NCI-H2196 (cell line): ENCODE data around the gene DYRK1B.
A peak's percentile ranks its signal among the peaks of the same experiment; 100 is the strongest.

Experiments used
- DNase-seq: peaks from one replicate; lab custom pipeline; 2025; ENCODE audit not compliant: unreplicated experiment; lab: John Stamatoyannopoulos, UW

DYRK1B gene

DNA sequence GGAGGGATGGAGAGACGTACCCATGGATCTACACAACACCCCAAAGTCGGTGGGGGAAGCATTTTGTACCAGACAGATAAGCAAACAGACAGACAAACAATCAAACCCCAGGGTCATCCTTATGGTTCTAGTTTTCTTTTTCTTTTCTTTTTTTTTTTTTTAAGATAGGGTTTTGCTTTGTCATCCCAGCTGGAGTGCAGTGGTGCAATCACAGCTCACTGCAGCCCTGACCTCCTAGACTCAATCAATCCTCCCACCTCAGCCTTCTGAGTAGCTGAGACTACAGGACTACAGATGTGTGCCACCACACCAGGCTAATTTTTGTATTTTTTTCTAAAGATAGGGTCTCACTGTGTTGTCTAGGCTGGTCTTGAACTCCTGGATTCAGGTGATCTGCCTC lies 30.2 kb upstream of the DYRK1B start:
- no peak for DNase-seq

DNA sequence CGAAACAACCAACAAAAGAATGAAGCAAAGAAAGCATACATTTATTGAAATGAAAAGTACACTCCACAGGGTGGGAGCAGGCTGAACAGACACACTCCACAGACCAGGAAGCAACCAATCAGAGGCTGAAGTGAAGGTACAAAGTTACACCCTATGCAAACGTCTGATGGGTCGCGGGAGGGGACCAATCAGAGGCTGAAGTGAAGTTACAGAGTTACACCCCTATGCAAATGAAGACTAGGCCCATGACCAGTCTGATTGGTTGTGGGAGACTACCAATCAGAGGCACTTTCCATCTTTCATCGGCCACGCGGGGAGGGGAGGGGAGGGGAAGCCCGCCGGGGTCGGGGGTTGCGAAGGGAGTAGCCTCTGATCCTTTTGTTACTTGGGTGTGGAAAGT lies 24.6 kb upstream of the DYRK1B start:
- DNase-seq = no peak

DNA sequence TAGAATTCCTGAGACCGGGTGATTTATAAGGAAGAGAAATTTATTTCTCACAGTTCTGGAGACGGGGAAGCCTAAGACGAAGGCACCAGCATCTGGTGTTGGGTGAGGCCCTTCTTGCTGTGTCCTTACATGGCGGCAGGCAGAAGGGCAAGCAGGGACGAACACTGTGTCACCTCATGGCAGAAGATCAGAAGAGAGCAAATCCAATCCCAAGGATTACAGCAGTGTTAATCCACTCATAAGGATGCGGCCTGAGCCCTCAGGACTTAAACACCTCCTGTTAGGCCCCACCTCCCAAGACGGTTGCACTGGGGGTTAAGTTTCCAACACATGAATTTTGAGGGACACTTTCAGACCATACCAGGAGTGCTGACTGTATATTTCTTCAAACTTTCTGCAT lies 18.9 kb upstream of the DYRK1B start:
- DNase-seq = no peak

DNA sequence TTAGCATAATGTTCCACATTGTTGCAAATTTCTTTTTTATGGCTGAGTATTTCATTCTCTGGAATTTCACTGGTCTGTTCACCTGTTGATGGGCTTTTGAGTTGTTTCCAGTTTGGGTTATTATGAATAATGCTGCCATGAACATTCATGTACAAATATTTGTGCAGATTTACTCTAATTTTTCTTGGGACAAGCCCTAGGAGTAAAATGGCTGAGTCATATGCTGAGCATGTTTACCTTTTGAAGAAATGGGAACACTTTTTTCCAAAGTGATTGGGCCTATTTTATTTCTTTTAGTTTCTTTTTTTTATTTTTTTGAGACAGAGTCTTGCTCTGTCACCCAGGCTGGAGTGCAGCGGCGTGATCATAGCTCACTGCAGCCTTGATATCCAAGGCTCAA lies 16.9 kb upstream of the DYRK1B start:
- no peak for DNase-seq

DNA sequence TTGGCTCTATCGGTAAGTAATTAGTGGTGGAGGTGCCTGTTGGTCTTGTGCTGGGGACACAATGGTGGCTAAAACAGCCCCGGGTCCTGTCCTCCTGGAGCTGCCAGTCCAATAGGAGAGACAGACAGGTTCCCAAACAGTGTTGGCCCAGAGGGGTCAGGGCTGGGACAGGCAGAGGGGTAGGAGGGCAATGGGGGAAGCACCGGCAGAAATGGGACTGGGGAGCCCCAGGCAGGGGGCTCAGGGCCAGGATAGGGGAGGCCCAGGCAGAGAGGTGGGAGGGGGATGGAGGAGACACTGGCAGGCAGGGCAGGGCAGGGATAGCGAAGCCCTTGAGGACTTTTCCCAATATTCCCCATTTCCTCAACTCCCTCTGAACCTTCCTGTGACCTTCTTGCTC lies 14.4 kb upstream of the DYRK1B start:
- DNase-seq = no peak

DNA sequence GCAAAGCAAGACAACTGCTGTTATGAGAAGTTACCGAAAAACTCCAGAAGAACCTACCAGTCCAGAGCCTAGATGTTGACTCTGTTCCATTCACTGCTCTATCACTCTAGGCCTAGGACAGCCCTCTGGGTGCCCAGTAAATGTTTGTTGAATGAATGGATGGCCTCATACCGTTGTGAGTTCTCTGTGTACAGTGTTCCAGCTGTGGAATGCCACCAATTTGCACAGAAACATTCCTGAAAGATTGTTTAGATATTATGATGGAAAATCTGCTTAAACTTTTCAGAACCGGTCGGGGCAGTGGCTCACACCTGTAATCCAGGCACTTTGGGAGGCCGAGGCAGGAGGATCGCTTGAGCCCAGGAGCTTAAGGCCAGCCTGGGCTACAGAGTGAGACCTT lies 13.6 kb upstream of the DYRK1B start:
- DNase-seq = no peak

DNA sequence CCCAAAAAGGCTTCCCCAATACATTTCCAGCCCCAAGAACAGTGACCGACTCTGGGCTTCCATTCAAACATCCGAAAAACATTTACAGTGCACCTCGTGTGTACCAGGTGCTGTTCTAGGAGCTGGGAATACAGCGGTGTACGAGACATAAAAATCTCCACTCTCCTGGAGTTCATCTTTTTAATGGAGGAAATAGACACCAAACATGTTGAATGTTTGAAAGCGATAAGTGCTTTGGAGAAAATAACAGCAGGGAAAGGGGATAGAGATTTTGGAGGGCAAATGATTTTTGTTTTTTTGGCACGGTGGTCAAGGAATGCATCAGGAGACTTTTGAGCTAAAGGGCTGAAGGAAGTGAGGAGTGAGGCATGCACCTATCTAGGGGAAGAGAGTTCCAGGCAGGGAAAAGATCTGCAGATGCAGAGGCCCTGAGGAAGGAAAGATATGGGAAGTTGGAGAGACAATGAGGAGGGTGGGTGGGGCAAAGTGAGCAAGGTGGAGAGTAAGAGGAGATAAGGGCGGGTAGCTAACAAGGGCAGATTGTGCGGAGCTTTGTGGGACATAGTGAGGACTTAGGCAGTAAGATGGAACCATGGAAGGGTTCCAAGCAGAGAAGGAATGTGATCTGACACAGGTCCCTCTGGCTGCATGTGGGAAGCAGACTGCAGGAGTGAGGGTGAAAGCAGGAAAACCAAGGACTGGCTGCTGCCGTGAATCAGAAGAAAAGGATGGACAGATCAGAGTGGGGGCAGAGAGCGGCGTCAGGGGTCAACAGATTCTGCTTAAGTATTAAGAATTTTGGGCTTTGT lies 12.9 kb upstream of the DYRK1B start:
- DNase-seq = no peak

DNA sequence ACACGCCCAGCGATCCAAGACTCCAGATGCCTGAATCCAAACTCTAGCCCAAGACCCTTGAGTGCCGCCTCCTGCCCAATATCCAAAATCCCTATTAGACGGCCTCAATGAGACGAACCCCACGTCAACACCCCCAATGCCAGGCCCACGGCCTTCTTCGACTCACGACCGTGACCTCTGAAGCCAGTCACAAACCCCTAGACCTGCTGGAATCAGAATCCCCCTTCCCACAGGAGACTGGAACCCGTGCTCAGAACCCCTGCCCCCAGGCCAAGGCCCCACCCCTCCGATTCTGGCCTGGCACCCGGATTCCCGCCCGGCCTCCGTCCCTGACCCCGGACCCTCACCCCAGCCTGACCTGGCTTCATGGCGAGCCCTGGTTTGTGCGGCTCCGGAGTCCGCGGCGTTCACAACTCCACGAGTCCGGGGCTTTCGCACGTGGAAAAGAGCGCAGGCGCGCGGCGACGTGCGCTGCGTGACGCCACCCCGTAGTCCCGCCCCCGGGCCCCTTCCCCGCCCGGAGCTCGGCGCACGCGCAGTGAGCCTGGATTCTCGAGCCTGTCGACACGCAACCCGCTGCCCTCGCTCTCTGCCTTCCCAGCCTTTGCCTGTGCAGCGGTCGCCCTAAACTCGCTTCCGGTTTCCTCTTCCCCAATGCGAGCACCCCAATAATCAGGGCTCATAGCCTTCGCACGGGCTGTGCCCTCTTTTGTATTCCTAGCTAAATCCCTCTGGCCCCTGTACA lies 12.1 kb upstream of the DYRK1B start, which contains the start of gene FBL:
FBL (minus strand) TSS at position 447 of the 745 bp plus-strand sequence; CDS start at position 368, 79 bp downstream.
- peak; percentile 96 for DNase-seq

DNA sequence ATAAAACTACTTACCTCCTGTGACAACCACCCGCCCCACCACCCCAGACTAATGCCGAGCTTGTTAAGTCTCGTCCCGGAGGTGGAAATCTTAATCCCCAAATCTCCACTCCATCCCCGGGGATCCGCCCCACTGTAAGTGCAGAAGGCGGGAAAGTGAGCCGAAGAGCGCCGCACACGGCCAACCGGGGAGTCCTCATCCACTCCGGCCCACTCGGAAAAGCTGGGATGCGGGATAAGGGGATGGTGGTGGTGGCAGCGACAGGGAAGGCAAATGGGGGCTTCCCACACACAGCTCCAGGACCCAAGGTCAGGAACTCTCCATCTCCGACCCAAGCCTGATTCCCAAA lies 11.6 kb upstream of the DYRK1B start:
- DNase-seq = no peak

DNA sequence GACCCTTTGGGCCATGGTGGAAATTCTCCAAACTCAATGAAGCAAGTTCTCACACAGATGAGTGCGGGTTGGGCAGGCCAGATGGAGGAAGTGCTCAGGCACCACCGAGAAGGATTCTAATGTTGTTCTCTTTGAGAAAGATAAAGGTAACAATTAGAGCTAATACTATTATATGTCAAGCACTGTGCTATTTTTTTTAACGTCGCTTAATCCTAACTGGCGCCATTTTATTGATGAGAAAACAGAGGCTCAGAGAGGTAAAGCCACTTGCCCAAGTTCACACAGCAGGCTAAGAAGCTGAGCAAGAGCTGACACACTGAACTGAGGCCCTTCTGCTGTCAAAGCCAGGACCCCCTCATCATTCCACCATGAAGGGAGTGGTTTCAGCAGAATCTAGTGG lies 11.2 kb upstream of the DYRK1B start:
- no peak for DNase-seq

DNA sequence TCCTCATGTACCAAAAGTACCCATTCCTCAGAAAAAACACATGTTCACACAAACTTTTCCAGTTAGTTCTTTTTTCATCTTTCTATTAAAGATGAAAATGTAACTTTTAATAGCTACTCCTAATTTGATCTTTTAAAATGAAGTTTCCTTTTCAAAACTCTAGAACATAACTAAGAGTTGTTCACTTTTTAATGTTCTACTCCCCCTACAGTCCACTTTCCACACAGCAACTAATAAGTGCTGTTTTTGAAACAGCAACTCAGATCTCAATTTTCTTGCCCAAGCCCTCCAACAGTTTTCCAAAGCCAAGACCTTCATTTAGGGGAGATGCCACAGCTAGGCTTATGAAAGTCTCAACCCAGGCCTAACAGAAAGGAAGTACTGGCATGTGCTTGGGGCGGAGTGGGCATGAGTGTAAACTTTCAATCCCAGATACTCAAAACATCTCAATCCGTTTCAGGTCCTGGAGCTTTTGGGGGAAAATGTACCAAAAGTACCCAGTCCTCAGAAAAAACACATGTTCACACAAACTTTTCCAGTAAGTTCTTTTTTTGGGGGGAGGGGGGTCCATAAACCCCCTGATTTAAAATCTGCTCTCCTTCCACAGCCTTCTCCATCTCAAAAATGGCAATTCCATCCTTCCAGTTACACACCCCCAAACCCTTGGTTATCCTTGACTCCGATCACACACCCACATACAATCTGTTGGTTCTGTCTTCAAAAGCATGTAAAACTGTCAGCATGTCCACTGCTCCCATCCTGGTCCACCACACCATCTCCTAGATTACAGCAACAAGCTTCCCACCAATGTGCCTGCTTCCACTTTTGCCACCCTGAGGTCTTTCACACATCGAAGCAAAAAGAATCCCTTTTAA lies 10.2 kb upstream of the DYRK1B start:
- DNase-seq = peak; percentile 61

DNA sequence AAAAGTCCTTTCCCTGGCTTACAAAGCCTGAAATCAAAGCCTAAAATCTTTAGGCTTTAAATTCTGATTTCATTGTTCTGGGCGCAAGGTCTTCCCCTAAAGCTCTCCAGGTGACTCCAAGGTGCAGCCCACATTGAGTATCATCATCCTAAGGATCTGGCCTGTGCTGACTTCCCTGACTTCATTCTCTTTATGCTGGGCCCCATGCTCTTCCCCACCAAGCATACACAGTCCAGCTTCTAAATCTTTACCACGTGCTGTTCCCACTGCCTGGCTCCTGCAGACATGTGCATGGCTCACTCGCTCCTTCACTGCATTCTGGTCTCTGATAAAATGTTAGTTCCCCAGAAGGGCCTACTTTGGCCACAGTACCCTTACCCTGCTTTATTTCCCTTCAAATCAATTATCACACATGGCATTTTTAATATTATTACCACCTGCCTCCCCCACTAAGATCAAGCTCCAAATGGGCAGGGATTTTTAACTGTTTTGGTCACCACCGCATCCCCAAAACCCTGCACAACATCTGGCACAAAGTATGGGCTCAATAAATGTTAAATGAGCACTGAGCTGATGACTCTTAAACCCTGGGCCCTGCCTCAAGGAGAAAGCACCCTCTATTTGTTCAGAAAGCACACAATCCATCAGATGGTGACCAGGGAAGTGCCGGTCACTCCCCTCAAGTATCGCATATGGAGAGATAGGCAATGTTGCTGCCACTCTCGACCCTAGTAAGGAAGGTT lies 8.9 kb upstream of the DYRK1B start:
- no peak for DNase-seq

DNA sequence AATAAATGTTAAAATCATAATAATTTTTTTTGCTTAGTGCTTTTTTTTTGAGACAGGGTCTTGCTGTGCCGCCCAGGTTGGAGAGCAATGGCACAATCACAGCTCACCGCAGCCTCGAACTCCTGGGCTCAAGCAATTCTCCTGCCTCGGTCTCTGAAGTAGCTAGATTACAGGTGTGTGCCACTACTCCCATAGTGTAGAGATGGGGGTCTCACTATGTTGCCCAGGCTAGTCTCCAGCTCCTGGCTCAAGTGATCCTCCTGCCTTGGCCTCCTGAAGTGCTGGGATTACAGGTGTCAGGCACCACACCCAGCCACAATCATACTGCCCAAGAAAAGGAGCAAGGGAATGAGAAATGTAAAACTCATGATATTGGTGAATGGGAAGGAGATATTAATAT lies 7.1 kb upstream of the DYRK1B start:
- no peak for DNase-seq

DNA sequence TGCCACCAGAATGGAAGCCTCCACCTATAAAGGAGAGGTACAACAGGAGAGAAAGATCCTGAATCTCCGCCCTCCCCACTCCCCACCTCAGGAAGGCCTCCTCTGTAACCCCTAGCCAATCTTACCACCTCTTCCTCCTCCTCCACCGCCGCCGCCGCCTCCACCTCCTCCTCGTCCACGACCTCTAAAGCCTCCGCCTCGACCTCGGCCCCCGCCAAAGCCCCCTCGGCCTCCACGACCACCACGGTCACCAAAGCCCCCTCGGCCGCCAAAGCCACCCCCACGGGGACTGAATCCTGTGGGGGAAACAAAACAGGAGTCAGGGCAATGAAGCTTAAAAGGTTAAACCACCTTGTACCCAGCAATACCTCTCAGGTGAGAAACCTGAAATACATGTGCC lies 6.5 kb upstream of the DYRK1B start:
- DNase-seq = no peak

DNA sequence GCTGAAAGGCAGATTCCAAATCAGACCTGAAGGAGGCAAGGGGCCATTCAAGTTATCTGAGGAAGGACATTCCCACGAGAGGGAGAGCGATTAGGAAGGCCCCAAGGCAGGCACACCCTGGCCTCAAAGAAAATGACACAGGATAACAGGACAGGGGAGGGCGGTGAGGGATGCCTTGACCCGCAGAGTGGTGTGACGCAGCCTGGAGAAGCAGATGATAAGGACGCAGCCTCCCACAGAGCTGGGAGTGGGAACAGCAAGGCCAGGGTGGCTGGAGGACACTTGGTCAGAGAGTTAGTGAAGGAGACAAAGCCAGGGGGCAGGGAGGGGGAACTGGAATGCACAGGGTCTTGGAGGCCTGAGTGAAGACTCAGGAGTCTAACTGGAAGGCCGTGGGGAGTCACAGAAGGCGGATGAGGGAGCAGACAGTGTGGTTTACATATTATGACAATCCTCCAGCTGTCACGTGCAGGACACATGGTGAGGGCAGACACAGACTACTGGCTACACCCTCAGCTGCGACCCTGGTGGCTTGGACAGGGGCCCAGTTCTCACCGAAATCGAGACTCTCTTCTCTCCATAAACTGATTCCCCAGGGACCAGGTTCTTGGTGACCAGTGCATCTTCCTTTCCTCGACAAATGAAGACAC lies 5.8 kb upstream of the DYRK1B start:
- DNase-seq = no peak

DNA sequence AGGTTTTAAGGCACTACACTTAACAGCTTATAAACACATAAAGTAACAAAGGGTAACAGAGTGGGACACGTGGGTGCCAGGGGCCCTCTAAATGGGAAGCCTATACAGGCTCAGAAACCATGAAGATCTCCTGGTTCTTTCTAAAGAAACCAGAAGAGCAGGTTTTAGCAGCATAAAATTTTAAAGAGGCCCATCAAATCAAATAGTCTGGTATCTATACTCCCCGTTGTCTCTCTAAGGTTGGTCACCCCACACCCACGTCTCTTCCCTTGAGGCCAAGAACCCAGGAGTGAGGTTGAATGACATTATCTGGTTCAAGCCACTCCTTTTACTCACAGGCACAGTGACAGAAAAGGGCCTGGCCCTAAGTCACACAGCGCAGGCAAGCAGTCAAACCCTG lies 4.6 kb upstream of the DYRK1B start:
- no peak for DNase-seq

DNA sequence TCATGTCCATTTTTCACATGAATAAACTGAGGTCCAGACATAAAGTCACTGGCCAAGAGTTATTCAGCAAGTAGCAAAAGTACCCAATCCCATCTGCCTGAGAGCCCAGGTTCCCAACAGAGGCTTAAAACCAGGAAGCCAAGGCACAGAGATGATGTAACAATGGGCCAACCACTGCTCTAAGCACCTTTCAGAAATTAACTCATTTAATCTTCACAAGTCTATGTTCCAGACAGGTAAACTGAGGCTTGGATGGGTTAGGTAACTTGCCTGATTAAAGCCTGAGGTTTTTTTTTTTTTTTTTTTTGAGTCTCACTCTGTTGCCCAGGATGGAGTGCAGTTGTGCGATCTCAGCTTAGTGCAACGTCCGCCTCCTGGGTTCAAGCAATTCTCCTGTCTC lies 4.0 kb upstream of the DYRK1B start:
- DNase-seq = no peak

DNA sequence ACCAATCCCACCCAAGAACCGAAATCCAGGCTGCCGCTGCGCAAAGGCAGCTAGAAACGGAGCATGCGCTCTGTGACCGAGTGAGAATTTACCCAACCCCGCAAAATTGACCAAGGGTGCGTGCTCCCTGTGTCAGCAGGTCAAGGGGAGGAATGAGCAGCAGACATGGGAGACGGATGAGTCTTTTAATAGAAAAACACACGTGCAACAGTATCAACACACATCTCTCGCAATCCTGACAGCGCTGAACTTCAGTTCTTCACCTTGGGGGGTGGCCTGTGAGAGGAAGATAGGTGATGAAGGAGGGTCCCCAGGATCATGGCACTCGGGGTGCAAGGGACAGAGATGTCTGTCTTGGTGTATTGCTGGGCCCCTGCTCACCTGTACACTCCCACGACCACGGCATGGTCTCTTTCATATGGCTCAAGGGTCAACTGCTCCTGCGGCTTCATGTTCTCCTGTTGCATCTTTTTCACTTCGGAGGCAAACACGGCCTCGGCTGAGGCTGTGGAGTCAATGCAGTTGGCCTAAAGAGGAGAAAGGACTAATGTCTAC lies 402 bp upstream of the DYRK1B start:
- DNase-seq = no peak

DNA sequence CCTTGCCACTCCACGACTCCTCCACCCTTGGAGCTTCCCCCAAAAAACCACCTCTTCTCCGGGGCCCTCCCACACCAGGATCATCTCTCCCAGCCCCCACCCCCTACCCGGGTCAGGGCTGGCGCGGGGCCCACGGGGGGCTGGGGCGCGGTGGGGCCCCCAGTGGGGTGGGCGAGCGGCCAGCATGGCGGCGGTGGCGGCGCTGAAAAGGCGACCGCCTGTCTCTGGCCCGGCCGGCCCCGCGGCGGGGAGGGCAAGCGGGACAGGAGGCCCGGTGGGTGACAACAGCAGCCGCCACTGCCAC lies 850 bp downstream of the DYRK1B start:
- no peak for DNase-seq

DNA sequence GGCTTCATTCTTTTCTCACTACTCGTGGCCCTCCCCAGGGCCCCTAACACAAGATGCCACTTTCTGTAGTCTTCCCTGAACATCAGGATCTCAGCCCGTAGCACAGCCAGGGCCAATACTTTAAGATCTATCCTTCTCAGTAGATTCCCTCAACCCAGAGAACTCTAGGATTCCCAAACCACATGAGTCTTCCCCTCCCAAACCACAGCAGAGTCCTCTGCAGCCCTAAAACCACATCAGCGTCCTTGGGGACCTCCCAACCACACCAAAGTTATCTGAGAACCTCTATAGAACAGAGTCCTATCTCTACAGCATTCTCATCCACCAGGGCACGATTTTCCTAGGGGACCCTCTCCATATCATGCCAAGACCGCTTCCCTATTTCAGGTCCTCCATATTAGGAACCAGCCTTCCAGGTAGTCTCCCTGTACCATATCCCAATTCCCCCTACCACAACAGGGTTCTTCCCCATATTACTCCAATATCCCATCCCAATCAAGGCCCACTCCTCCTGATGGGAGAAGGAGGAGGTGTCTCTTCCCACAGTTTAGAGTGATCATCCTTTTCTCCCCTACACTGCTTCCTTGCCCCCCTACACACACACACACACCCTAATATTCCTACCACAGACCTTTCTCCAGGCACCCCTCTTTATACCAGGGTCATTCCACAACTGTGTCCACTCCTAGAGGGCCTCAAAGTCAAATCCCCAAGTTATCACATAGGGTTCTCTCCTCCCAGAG lies 1.4 kb downstream of the DYRK1B start:
- no peak for DNase-seq
